ENCODE results near the gene RPS8.
A peak's percentile ranks its signal among the peaks of the same experiment; 100 is the strongest.
"Not testable (repeated sequence)": the region's sequence is repeated elsewhere in the genome, so short reads cannot be mapped to it uniquely, and the experiment has no call there.

The RPS8 gene

GRCh38 chr1:44766421-44766820 lies 8.9 kb upstream of the RPS8 start:
- H3K36me3 ChIP-seq (replicated peaks), result peaks cover 69% of the 10 kb centered on the region
- H3K4me3 ChIP-seq; H3K9me3 ChIP-seq; in situ Hi-C loops (cut with MboI; ENCODE audit: low sequenced_read_pairs); H3K4me1 ChIP-seq; H3K27me3 ChIP-seq (ENCODE audit: low read depth); DNase-seq (ENCODE audit: low spot score in 2 of 2): not testable (repeated sequence)

DNA sequence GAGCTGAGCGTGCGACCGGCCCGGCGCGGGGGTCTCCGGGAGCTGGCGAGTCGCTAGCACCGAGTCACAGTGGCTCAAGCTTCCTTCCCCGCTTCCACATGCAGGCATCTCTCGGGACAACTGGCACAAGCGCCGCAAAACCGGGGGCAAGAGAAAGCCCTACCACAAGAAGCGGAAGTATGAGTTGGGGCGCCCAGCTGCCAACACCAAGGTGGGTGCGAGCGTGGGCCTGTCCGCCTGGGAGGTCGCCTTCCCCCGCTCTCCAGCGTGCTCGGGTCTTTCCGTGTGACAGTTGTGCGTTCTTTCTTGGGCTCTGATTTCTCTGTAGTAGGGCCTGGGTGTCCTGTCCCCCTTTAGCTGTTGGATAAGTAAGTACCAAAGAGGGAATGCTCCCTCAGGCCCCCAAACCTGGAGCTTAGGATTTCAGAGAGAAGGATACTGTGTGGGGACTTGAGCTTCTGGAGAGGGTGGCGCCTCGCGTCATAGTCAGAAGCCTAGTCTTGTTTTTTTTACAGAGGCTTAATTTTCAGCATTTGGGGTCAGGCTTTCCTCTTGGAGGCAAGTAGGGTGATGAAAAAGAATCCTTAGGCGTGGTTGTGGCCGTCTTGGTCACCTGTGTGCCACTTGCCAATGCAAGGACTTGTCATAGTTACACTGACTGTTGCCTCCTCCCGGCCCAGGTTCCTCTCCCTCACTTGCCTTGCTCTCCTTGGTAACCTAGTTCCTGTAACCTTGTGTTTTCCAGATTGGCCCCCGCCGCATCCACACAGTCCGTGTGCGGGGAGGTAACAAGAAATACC lies 790 bp downstream of the RPS8 start:
- DNase-seq (ENCODE audit: low spot score in 2 of 2), result peak in 1 of 2 experiments; percentile 41
- Histone ChIP-seq H3K27me3 (ENCODE audit: low read depth) (no peaks in the 10 kb centered on the region), H3K4me1 (peaks cover 16% of the 10 kb centered on the region), H3K36me3 (replicated peaks) (peaks cover 56% of the 10 kb centered on the region), H3K4me3 (peak overlapping the region; percentile 74), H3K9me3 (no peaks in the 10 kb centered on the region)
- in situ Hi-C loops (cut with MboI; ENCODE audit: low sequenced_read_pairs), result no loop called here

- Histone ChIP-seq H3K4me1 (peaks cover 16% of the 10 kb centered on the region), H3K27me3 (ENCODE audit: low read depth) (no peaks in the 10 kb centered on the region), H3K4me3 (peak overlapping the region; percentile 74), H3K36me3 (replicated peaks) (peaks cover 61% of the 10 kb centered on the region), H3K9me3 (no peaks in the 10 kb centered on the region)
- DNase-seq (ENCODE audit: low spot score in 2 of 2), result peak in 1 of 2 experiments; percentile 33
- in situ Hi-C loops (cut with MboI; ENCODE audit: low sequenced_read_pairs), result no loop called here
Measured at GRCh38 chr1:44776730-44777068, 1.4 kb downstream of the RPS8 start.

DNA sequence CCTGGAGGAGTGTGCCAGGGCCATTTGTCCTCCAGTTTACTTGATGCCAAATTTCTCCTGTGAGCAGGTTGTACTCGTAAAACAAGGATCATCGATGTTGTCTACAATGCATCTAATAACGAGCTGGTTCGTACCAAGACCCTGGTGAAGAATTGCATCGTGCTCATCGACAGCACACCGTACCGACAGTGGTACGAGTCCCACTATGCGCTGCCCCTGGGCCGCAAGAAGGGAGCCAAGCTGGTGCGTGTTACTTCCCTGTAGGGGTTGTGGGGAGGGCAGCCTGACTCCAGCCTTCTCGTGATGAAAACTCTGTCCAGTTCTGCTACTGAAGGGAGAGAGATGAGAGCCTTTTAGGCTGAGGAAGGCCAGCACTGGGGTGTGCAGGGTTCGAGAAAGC lies 2.2 kb downstream of the RPS8 start:
- Histone ChIP-seq H3K27me3 (ENCODE audit: low read depth) (no peaks in the 10 kb centered on the region), H3K4me3 (peak overlapping the region; percentile 74), H3K4me1 (peaks cover 16% of the 10 kb centered on the region), H3K36me3 (replicated peaks) (peaks cover 63% of the 10 kb centered on the region), H3K9me3 (no peaks in the 10 kb centered on the region)
- in situ Hi-C loops (cut with MboI; ENCODE audit: low sequenced_read_pairs), result no loop called here
- DNase-seq (ENCODE audit: low spot score in 2 of 2), result no peak

DNA sequence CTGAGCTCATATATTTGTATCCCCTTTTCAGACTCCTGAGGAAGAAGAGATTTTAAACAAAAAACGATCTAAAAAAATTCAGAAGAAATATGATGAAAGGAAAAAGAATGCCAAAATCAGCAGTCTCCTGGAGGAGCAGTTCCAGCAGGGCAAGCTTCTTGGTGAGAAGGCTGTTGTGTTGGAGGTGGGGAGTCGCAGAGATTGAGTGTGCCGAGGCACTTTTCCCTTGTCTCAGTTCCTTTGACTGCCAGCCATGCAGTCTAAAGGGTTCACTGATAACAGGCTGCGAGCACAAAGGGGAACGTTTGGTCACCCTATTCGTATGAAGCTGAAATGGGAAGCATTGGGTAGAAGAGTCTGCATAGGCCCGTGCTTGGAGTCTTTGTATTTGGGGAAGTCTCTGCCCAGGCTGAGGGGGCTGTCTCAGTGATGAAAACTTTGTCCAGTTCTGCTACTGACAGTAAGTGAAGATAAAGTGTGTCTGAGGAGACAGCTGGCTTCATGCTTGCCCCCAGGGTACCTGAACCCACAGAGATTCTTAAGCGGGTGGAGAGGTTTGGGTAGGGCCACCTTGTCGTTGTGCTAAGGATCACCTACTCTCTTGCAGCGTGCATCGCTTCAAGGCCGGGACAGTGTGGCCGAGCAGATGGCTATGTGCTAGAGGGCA lies 2.8 kb downstream of the RPS8 start:
- Histone ChIP-seq H3K9me3 (no peaks in the 10 kb centered on the region), H3K27me3 (ENCODE audit: low read depth) (no peaks in the 10 kb centered on the region), H3K4me3 (peak overlapping the region; percentile 74), H3K36me3 (replicated peaks) (peaks cover 63% of the 10 kb centered on the region), H3K4me1 (peaks cover 16% of the 10 kb centered on the region)
- in situ Hi-C loops (cut with MboI; ENCODE audit: low sequenced_read_pairs), result no loop called here
- no peak for DNase-seq (ENCODE audit: low spot score in 2 of 2)

DNA sequence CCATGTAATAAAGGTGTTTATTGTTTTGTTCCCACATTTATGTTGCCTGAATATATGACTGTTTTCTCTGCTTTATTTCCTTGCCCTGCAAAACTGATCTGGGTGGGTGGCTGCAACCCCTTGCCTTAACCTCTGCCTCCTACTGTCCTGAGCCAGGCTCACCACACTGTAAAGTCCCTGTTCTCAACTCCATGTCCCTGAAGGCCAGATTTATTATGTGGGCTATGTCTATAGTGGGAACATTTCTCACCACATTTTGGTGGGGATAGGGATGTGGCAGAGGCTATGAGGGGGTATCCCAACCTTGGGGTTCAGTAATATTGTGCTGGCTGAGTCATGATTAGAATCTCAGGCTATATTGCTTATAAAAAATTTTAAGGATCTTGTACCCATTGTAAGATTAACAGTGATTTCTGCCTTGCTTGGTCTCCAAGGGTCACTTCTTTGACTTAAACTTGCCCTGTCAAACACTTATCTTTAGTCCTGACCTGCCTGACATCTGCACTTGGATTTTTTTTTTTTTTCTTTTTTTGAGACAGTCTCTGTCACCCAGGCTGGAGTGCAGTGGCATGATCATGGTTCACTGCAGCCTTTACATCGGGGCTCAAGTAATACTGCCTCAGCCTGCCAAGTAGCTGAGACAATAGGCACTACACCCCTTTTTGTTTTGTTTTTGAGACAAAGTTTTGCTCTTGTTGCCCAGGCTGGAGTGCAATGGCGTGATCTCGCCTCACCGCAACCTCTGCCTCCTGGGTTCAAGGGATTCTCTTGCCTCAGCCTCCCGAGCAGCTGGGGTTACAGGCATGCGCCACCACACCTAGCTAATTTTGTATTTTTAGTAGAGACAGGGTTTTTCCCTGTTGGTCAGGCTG lies 3.6 kb downstream of the RPS8 start:
- in situ Hi-C loops (cut with MboI; ENCODE audit: low sequenced_read_pairs), result no loop called here
- no peaks in the 10 kb centered on the region for H3K27me3 ChIP-seq (ENCODE audit: low read depth)
- no peak overlapping the region for H3K4me3 ChIP-seq
- no peak for DNase-seq (ENCODE audit: low spot score in 2 of 2)
- H3K4me1 ChIP-seq, result peaks cover 16% of the 10 kb centered on the region
- peaks cover 63% of the 10 kb centered on the region for H3K36me3 ChIP-seq (replicated peaks)
- H3K9me3 ChIP-seq, result no peaks in the 10 kb centered on the region

DNA sequence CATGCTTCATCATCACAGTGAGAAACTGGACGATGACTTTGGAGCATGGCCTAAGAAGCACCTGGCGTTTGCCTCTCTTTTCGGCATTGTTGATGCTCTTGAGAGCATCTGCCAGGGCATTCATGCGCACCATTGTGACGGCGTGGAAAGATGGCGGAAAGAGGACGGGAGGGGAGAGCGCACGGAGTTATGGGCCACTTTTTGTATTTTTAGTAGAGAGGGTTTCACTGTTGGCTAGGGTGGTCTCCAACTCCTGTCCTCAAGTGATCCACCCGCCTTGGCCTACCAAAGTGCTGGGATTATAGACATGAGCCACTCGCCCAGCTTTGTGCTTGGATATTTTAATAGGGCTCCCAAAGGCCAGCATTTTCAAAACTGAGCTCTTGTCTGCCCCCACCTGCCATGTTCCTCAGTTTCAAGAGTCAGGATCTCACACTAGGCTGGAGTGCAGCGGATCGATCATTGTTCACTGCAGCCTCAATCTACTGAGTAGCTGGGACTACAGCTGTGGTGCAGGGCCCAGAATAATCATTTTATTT lies 5.3 kb downstream of the RPS8 start:
- Histone ChIP-seq H3K9me3 (no peaks in the 10 kb centered on the region), H3K4me3 (no peak overlapping the region), H3K36me3 (replicated peaks) (peaks cover 62% of the 10 kb centered on the region), H3K4me1 (peaks cover 14% of the 10 kb centered on the region), H3K27me3 (ENCODE audit: low read depth) (no peaks in the 10 kb centered on the region)
- DNase-seq (ENCODE audit: low spot score in 2 of 2), result peak in 1 of 2 experiments; percentile 55
- in situ Hi-C loops (cut with MboI; ENCODE audit: low sequenced_read_pairs), result no loop called here

GRCh38 chr1:44783697-44784093 lies 8.4 kb downstream of the RPS8 start:
- in situ Hi-C loops (cut with MboI; ENCODE audit: low sequenced_read_pairs), result no loop called here
- DNase-seq (ENCODE audit: low spot score in 2 of 2), result no peak
- Histone ChIP-seq H3K4me3 (no peak overlapping the region), H3K27me3 (ENCODE audit: low read depth) (no peaks in the 10 kb centered on the region), H3K9me3 (no peaks in the 10 kb centered on the region), H3K4me1 (peaks cover 10% of the 10 kb centered on the region), H3K36me3 (replicated peaks) (peaks cover 31% of the 10 kb centered on the region)

DNA sequence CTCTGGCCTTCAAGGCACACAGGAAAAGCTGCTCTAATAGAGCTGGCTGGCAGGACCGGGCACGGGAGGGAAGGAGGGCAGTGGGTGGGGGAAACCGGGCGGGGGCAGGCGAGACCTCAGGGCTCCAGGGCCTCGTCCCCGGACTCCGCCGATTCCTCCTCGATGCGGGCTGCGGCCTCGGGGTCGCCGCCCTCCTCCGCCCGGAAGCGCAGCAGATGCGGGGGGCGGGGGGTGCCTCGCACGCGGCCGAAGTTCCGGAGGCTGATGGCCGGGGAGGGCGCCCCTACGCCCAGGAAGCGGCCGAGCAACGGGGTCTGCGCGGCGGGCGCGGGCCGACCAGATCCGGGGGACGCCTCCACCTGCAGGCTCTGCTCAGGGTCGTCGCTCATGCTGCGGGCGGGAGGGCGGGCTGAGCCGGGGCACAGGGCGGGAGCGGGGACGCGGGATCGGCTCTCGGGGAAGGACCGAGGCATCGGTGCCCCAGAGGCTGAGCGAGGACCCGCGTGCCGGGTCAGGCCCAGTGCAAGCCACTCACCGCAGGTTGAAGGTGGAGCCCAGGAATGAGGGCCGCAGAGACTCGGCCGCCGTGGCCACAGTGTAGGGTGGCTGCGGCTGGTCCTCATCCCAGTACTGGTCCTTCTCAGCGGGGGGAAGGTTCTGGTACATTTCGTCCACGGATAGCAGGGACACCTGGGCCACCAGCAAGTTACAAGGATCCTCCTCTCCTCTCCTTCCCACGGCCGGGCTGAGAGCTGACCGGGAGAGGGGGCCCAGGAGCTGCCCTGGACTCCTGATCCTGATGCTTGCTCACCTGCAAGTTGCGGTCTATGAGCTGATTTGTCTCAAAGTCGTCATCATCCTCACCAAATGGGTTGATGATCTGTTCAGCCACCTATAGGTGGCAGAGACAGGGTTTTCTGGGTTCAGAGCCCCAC lies 9.0 kb downstream of the RPS8 start:
- in situ Hi-C loops (cut with MboI; ENCODE audit: low sequenced_read_pairs), result no loop called here
- no peak for DNase-seq (ENCODE audit: low spot score in 2 of 2)
- H3K27me3 ChIP-seq (ENCODE audit: low read depth), result no peaks in the 10 kb centered on the region
- no peaks in the 10 kb centered on the region for H3K9me3 ChIP-seq
- H3K4me3 ChIP-seq, result no peak overlapping the region
- H3K4me1 ChIP-seq, result peaks cover 10% of the 10 kb centered on the region
- H3K36me3 ChIP-seq (replicated peaks), result peaks cover 25% of the 10 kb centered on the region

GRCh38 chr1:44785029-44785380 lies 9.7 kb downstream of the RPS8 start:
- Histone ChIP-seq H3K36me3 (replicated peaks) (peaks cover 18% of the 10 kb centered on the region), H3K4me1 (peaks cover 10% of the 10 kb centered on the region), H3K4me3 (no peak overlapping the region), H3K27me3 (ENCODE audit: low read depth) (no peaks in the 10 kb centered on the region), H3K9me3 (no peaks in the 10 kb centered on the region)
- in situ Hi-C loops (cut with MboI; ENCODE audit: low sequenced_read_pairs), result no loop called here
- no peak for DNase-seq (ENCODE audit: low spot score in 2 of 2)

DNA sequence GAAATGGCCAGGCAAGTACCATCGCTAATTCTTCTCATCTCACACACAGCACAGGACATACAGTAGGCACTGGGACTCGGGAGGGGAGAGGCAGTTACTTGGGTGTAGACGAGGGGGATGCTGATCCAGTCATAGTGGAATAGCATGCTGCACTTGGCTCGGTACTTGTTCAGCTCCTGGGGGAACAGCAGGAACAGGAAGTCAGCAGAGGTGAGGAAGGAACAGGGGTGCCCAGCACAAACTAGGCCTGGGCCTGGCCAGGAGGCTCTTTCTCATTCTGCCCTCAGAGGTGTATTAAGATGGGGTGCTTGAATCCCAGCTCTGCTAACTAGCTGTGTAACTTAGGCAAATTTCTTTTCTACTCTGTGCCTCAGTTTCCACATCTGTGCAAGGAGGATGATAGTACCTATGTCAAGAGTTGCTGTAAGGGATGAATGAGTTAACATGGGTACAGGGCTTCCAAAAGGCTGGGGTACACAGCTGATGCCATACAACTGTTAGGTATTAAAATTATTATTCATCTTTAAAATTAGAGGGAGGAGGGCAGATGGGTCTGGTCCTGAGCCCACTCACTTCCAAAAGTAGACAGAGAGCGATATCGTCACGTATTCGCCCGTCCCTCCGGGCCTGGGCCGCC lies 10.3 kb downstream of the RPS8 start:
- no peaks in the 10 kb centered on the region for H3K9me3 ChIP-seq
- peaks cover 12% of the 10 kb centered on the region for H3K36me3 ChIP-seq (replicated peaks)
- H3K27me3 ChIP-seq (ENCODE audit: low read depth), result no peaks in the 10 kb centered on the region
- peaks cover 10% of the 10 kb centered on the region for H3K4me1 ChIP-seq
- in situ Hi-C loops (cut with MboI; ENCODE audit: low sequenced_read_pairs), result no loop called here
- peak overlapping the region; percentile 38 for H3K4me3 ChIP-seq
- no peak for DNase-seq (ENCODE audit: low spot score in 2 of 2)

GRCh38 chr1:44786138-44786840 lies 10.9 kb downstream of the RPS8 start:
- peak; percentile 81 to 91 for DNase-seq (ENCODE audit: low spot score in 2 of 2)
- peak overlapping the region; percentile 38 for H3K4me3 ChIP-seq
- in situ Hi-C loops (cut with MboI; ENCODE audit: low sequenced_read_pairs), result no loop called here
- no peaks in the 10 kb centered on the region for H3K9me3 ChIP-seq
- no peaks in the 10 kb centered on the region for H3K27me3 ChIP-seq (ENCODE audit: low read depth)
- peaks cover 10% of the 10 kb centered on the region for H3K4me1 ChIP-seq
- H3K36me3 ChIP-seq (replicated peaks), result peaks cover 6% of the 10 kb centered on the region
